Mesenchymal stem cell (in vitro differentiated cells and primary cell): ENCODE results near the gene YTHDC1.

Source experiments
- DNase-seq: peaks from one replicate; pipeline ENCODE4 v3.0.0-alpha.2; 2013
- H2AFZ ChIP-seq: one replicate; pipeline ENCODE4 v1.6.1; 2013; ENCODE audit warnings: low read depth, mild to moderate bottlenecking, control low read depth, inconsistent platforms, low read length, moderate library complexity
- H2AK5ac ChIP-seq: 2 replicates; pipeline ENCODE4 v1.6.1; 2013; ENCODE audit warnings: low read length, moderate library complexity, mild to moderate bottlenecking, inconsistent platforms; ENCODE audit not compliant: severe bottlenecking
- H2BK120ac ChIP-seq: one replicate; pipeline ENCODE4 v1.6.1; 2013; ENCODE audit warnings: low read depth, mild to moderate bottlenecking, inconsistent platforms, low read length, moderate library complexity
- H2BK12ac ChIP-seq, 2 experiments: one replicate each; pipeline ENCODE4 v1.6.1; 2013; ENCODE audit warnings: inconsistent platforms in 2 of 2, low read length in 2 of 2, mild to moderate bottlenecking in 2 of 2, moderate library complexity in 2 of 2, control low read depth in 1 of 2
- H2BK15ac ChIP-seq: one replicate; pipeline ENCODE4 v1.6.1; 2013; ENCODE audit warnings: mild to moderate bottlenecking, low read depth, inconsistent platforms; ENCODE audit not compliant: poor library complexity, severe bottlenecking
- H2BK5ac ChIP-seq: 2 replicates; pipeline ENCODE4 v1.6.1; 2013; ENCODE audit warnings: low read depth, mild to moderate bottlenecking, low read length, control low read depth, inconsistent platforms; ENCODE audit not compliant: poor library complexity, severe bottlenecking
- H3K14ac ChIP-seq, 2 experiments: one replicate each; pipeline ENCODE4 v1.6.1; 2013; ENCODE audit warnings: inconsistent platforms in 2 of 2, low read length in 2 of 2, control low read depth in 1 of 2, mild to moderate bottlenecking in 1 of 2, moderate library complexity in 1 of 2
- H3K18ac ChIP-seq, 2 experiments: one replicate each; pipeline ENCODE4 v1.6.1; 2013; ENCODE audit warnings: inconsistent platforms in 2 of 2, low read length in 2 of 2, control low read depth in 1 of 2, low read depth in 1 of 2, mild to moderate bottlenecking in 1 of 2
- H3K23ac ChIP-seq, 2 experiments: one replicate each; pipeline ENCODE4 v1.6.1; 2013; ENCODE audit warnings: inconsistent platforms in 2 of 2, low read length in 2 of 2, mild to moderate bottlenecking in 2 of 2, moderate library complexity in 2 of 2, control low read depth in 1 of 2
- H3K27ac ChIP-seq: 2 replicates; pipeline ENCODE4 v1.5.1; 2013; ENCODE audit warnings: mild to moderate bottlenecking, moderate library complexity, low read length, control low read depth, inconsistent platforms; ENCODE audit not compliant: poor library complexity, severe bottlenecking
- H3K27me3 ChIP-seq, 2 experiments: 2 replicates each; pipeline versions ENCODE4 v1.6.1 to v1.7.0; 2013; ENCODE audit warnings: low read length in 2 of 2, mild to moderate bottlenecking in 2 of 2, moderate library complexity in 2 of 2, control low read depth in 1 of 2, inconsistent platforms in 1 of 2; ENCODE audit not compliant: control insufficient read depth in 1 of 2, insufficient read depth in 1 of 2
- H3K36me3 ChIP-seq, 2 experiments: 2 replicates each; pipeline versions ENCODE4 v1.6.1 to v1.7.0; 2013; ENCODE audit warnings: low read length in 2 of 2, control low read depth in 1 of 2, inconsistent platforms in 1 of 2, low read depth in 1 of 2, mild to moderate bottlenecking in 1 of 2; ENCODE audit not compliant: insufficient read depth in 2 of 2, control insufficient read depth in 1 of 2
- H3K4ac ChIP-seq, 2 experiments: one replicate each; pipeline ENCODE4 v1.6.1; 2013; ENCODE audit warnings: inconsistent platforms in 2 of 2, low read length in 2 of 2, mild to moderate bottlenecking in 2 of 2, moderate library complexity in 2 of 2, control low read depth in 1 of 2, low read depth in 1 of 2
- H3K4me1 ChIP-seq: 2 replicates; pipeline ENCODE4 v1.6.1; 2013; ENCODE audit warnings: low read depth, low read length, control low read depth; ENCODE audit not compliant: control insufficient read depth, insufficient read depth
- H3K4me2 ChIP-seq: 2 replicates; pipeline ENCODE4 v1.6.1; 2013; ENCODE audit warnings: low read length, mild to moderate bottlenecking, inconsistent platforms; ENCODE audit not compliant: poor library complexity, severe bottlenecking
- H3K4me3 ChIP-seq, 2 experiments: 2 replicates each; pipeline versions ENCODE4 v1.5.1 to v1.7.0; 2013; ENCODE audit warnings: low read length in 2 of 2, mild to moderate bottlenecking in 2 of 2, control low read depth in 1 of 2, low read depth in 1 of 2; ENCODE audit not compliant: insufficient read depth in 1 of 2
- H3K79me1 ChIP-seq: replicated peaks from 2 replicates; pipeline ENCODE4 v1.6.1; 2013; ENCODE audit warnings: mild to moderate bottlenecking, control low read depth, low read length, inconsistent platforms; ENCODE audit not compliant: poor library complexity, severe bottlenecking
- H3K9ac ChIP-seq: 2 replicates; pipeline ENCODE4 v1.7.0; 2013; ENCODE audit warnings: mild to moderate bottlenecking, low read length, moderate library complexity
- H3K9me3 ChIP-seq: 2 replicates; pipeline ENCODE4 v1.7.0; 2013; ENCODE audit warnings: mild to moderate bottlenecking, low read length; ENCODE audit not compliant: control insufficient read depth
- H4K8ac ChIP-seq: one replicate; pipeline ENCODE4 v1.6.1; 2013; ENCODE audit warnings: inconsistent platforms, mild to moderate bottlenecking, low read length, moderate library complexity
- H4K91ac ChIP-seq: one replicate; pipeline ENCODE4 v1.6.1; 2013; ENCODE audit warnings: mild to moderate bottlenecking, low read length, inconsistent platforms
- WGBS: methylation state at CpG from one replicate; pipeline ENCODE4 v1.1.7; 2013; ENCODE audit warnings: mixed read lengths; 5-methylcytosine and 5-hydroxymethylcytosine counted together

YTHDC1 gene

GRCh38 chr4:68319040-68319439 is 30.9 kb downstream of the YTHDC1 start:
- H3K4me3 ChIP-seq, result no peak overlapping the region
- H3K4ac ChIP-seq, result no peak overlapping the region
- no peaks in the 10 kb centered on the region for H3K4me1 ChIP-seq
- H3K18ac ChIP-seq, result no peak overlapping the region
- H2AK5ac ChIP-seq, result no peak overlapping the region
- no peak overlapping the region for H2BK12ac ChIP-seq
- no peak overlapping the region for H2BK5ac ChIP-seq
- no peak overlapping the region for H4K8ac ChIP-seq
- H3K79me1 ChIP-seq, result peaks cover 17% of the 10 kb centered on the region
- no peak overlapping the region for H2BK15ac ChIP-seq
- DNase-seq, result no peak
- no peak overlapping the region for H3K23ac ChIP-seq
- no peak overlapping the region for H3K4me2 ChIP-seq
- H4K91ac ChIP-seq, result no peak overlapping the region
- H3K27ac ChIP-seq, result no peak overlapping the region
- H3K27me3 ChIP-seq, result no peaks in the 10 kb centered on the region
- no peaks in the 10 kb centered on the region for H3K9me3 ChIP-seq
- WGBS, result no CpG with 5 or more reads among the region's 1 CpG
- no peak overlapping the region for H3K9ac ChIP-seq
- H2AFZ ChIP-seq, result no peak overlapping the region
- no peak overlapping the region for H3K14ac ChIP-seq
- no peak overlapping the region for H2BK120ac ChIP-seq
- H3K36me3 ChIP-seq, result peaks cover 17 to 97% of the 10 kb centered on the region in 2 experiments

- Histone ChIP-seq H3K4me3 (no peak overlapping the region), H3K4me2 (no peak overlapping the region), H2BK120ac (no peak overlapping the region), H3K4me1 (no peaks in the 10 kb centered on the region), H3K4ac (no peak overlapping the region), H3K23ac (no peak overlapping the region), H3K14ac (no peak overlapping the region), H3K9me3 (no peaks in the 10 kb centered on the region), H3K27me3 (no peaks in the 10 kb centered on the region), H3K79me1 (peaks cover 10% of the 10 kb centered on the region), H4K8ac (no peak overlapping the region), H3K27ac (no peak overlapping the region), H4K91ac (no peak overlapping the region), H2AFZ (no peak overlapping the region), H2BK5ac (no peak overlapping the region), H2BK15ac (no peak overlapping the region), H2AK5ac (no peak overlapping the region), H3K36me3 (peaks cover 19 to 95% of the 10 kb centered on the region in 2 experiments), H3K18ac (no peak overlapping the region), H2BK12ac (no peak overlapping the region), H3K9ac (no peak overlapping the region)
- no peak for DNase-seq
- 100% methylated on average over 3 of the region's 5 CpGs for WGBS
These were observed 33.5 kb downstream of the YTHDC1 start for GRCh38 chr4:68316193-68316969.

GRCh38 chr4:68310651-68311247 is 39.1 kb downstream of the YTHDC1 start:
- H2BK15ac ChIP-seq, result no peak overlapping the region
- no peak overlapping the region for H3K23ac ChIP-seq
- H2AFZ ChIP-seq, result no peak overlapping the region
- H3K14ac ChIP-seq, result no peak overlapping the region
- no peak overlapping the region for H3K9ac ChIP-seq
- peaks cover 10 to 51% of the 10 kb centered on the region in 2 experiments for H3K36me3 ChIP-seq
- no peak for DNase-seq
- no peak overlapping the region for H4K91ac ChIP-seq
- H3K4ac ChIP-seq, result no peak overlapping the region
- H3K27ac ChIP-seq, result no peak overlapping the region
- H3K27me3 ChIP-seq, result no peaks in the 10 kb centered on the region
- H3K4me1 ChIP-seq, result no peaks in the 10 kb centered on the region
- H3K4me2 ChIP-seq, result no peak overlapping the region
- H4K8ac ChIP-seq, result no peak overlapping the region
- no peak overlapping the region for H2BK12ac ChIP-seq
- no peak overlapping the region for H2BK5ac ChIP-seq
- no peak overlapping the region for H2BK120ac ChIP-seq
- no peak overlapping the region for H3K18ac ChIP-seq
- H3K4me3 ChIP-seq, result no peak overlapping the region
- WGBS, result 93% methylated on average over 2 of the region's 3 CpGs
- H2AK5ac ChIP-seq, result no peak overlapping the region
- peaks cover 2% of the 10 kb centered on the region for H3K79me1 ChIP-seq
- H3K9me3 ChIP-seq, result no peaks in the 10 kb centered on the region

GRCh38 chr4:68304731-68305130 is 45.2 kb downstream of the YTHDC1 start:
- H3K18ac ChIP-seq, result no peak overlapping the region
- WGBS, result 91% methylated on average over 7 of the region's 9 CpGs
- no peaks in the 10 kb centered on the region for H3K4me1 ChIP-seq
- H2BK120ac ChIP-seq, result no peak overlapping the region
- no peak for DNase-seq
- H3K4me2 ChIP-seq, result no peak overlapping the region
- H3K36me3 ChIP-seq, result no peaks in the 10 kb centered on the region
- H3K9me3 ChIP-seq, result no peaks in the 10 kb centered on the region
- H2AK5ac ChIP-seq, result no peak overlapping the region
- H2BK5ac ChIP-seq, result no peak overlapping the region
- no peak overlapping the region for H3K27ac ChIP-seq
- no peak overlapping the region for H4K8ac ChIP-seq
- no peak overlapping the region for H3K4me3 ChIP-seq
- H3K9ac ChIP-seq, result no peak overlapping the region
- no peak overlapping the region for H4K91ac ChIP-seq
- no peak overlapping the region for H2BK12ac ChIP-seq
- H3K14ac ChIP-seq, result no peak overlapping the region
- H3K23ac ChIP-seq, result no peak overlapping the region
- no peak overlapping the region for H3K4ac ChIP-seq
- no peak overlapping the region for H2BK15ac ChIP-seq
- no peaks in the 10 kb centered on the region for H3K27me3 ChIP-seq
- no peak overlapping the region for H2AFZ ChIP-seq
- H3K79me1 ChIP-seq, result no peaks in the 10 kb centered on the region
